ENCODE results near the gene DUSP28. TPM values are rescaled to one million over a fixed set of nuclear protein-coding genes. Genes with fewer than 3 reads are reported as not detected.
A peak's percentile ranks its signal among the peaks of the same experiment; 100 is the strongest.

Gene DUSP28
- total and polyA plus RNA-seq, 2 of the 13 experiments (the other 11 are each of a cell fraction or from before 2014, with no cell fraction given): 5.2 to 8.6 TPM

DNA sequence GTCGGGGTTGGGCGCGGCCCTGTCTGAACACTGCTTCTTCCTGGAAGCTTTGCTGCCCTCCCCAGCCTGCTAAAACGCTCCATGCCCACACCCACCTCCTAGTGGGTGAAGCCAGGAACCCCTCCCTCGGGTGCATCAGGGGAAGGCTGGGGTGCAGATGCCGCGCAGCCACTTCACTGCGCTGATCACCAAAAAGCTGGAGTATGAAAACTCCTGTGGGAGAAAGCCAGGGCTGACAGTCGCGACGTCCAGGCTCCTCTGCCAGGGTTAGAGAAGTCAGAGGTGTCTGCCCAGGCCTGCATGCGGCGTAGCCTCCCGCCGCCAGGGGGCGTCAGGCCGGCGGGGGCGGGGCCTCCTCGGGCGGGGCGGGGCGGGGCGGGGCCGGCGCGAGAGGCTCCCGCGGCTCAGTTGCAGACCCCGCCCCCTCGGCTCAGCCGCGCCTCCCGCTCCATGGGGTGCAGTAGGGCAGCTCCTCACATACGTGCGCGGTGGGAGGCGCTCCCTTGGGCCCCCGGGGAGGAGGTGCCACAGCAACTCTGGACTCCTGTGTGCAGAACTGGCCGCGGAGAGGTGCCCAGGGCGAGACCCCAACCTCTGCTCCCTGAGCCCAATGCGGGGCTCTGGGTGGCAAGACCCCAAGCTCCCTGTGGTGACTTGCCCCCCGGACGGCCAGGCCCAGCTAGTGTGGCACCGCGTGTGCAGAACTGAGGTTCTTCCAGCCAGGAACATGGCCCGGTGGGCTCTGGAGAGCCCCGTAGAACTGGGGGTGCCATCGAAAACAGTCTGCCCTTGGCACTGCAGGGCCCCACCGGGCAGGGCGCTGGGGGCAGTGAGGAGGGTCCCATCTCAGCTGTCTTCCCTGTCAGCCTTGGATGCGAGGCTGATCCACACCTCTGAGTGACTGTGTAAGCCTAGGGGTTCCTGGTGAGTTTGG, 6.3 kb downstream of the DUSP28 start (continued):
- TF ChIP-seq, protein P1, sequence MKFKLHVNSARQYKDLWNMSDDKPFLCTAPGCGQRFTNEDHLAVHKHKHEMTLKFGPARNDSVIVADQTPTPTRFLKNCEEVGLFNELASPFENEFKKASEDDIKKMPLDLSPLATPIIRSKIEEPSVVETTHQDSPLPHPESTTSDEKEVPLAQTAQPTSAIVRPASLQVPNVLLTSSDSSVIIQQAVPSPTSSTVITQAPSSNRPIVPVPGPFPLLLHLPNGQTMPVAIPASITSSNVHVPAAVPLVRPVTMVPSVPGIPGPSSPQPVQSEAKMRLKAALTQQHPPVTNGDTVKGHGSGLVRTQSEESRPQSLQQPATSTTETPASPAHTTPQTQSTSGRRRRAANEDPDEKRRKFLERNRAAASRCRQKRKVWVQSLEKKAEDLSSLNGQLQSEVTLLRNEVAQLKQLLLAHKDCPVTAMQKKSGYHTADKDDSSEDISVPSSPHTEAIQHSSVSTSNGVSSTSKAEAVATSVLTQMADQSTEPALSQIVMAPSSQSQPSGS (CRISPR knock-in tag; IDR thresholded peaks at IDR 0.05): 0 out of 2 replicates have a peak, but pooled peaks have one; percentile 27
- TF ChIP-seq, protein P2, sequence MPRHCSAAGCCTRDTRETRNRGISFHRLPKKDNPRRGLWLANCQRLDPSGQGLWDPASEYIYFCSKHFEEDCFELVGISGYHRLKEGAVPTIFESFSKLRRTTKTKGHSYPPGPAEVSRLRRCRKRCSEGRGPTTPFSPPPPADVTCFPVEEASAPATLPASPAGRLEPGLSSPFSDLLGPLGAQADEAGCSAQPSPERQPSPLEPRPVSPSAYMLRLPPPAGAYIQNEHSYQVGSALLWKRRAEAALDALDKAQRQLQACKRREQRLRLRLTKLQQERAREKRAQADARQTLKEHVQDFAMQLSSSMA (CRISPR knock-in tag; IDR thresholded peaks at IDR 0.05): peak; percentile 93
- TF ChIP-seq, protein P3, sequence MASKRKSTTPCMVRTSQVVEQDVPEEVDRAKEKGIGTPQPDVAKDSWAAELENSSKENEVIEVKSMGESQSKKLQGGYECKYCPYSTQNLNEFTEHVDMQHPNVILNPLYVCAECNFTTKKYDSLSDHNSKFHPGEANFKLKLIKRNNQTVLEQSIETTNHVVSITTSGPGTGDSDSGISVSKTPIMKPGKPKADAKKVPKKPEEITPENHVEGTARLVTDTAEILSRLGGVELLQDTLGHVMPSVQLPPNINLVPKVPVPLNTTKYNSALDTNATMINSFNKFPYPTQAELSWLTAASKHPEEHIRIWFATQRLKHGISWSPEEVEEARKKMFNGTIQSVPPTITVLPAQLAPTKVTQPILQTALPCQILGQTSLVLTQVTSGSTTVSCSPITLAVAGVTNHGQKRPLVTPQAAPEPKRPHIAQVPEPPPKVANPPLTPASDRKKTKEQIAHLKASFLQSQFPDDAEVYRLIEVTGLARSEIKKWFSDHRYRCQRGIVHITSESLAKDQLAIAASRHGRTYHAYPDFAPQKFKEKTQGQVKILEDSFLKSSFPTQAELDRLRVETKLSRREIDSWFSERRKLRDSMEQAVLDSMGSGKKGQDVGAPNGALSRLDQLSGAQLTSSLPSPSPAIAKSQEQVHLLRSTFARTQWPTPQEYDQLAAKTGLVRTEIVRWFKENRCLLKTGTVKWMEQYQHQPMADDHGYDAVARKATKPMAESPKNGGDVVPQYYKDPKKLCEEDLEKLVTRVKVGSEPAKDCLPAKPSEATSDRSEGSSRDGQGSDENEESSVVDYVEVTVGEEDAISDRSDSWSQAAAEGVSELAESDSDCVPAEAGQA (IDR thresholded peaks at IDR 0.05; ENCODE audit: low read depth): no peak
- TF ChIP-seq, protein P3 (CRISPR knock-in tag; IDR thresholded peaks at IDR 0.05; ENCODE audit: borderline replicate concordance): no peak
- TF ChIP-seq MBD4 (IDR thresholded peaks at IDR 0.05; ENCODE audit: borderline replicate concordance, low read length) (no peak), KLF6 (CRISPR knock-in tag; IDR thresholded peaks at IDR 0.05) (no peak; the same call in none of the 2 replicates), TFAP4 (IDR thresholded peaks at IDR 0.05; ENCODE audit: borderline replicate concordance, low read depth) (no peak), MXI1 (IDR thresholded peaks at IDR 0.05; ENCODE audit: borderline replicate concordance, low read depth, low read length) (peak; percentile 90; the same call in 2 of the 3 replicates), CHD4 (IDR thresholded peaks at IDR 0.05; ENCODE audit: borderline replicate concordance, low read length) (no peak), GABPB1 (CRISPR knock-in tag; IDR thresholded peaks at IDR 0.05) (peak; percentile 48; the same call in 1 of the 2 replicates), PHF21A (CRISPR knock-in tag; IDR thresholded peaks at IDR 0.05) (no peak), GZF1 (CRISPR knock-in tag; IDR thresholded peaks at IDR 0.05) (no peak), SP5 (CRISPR knock-in tag; IDR thresholded peaks at IDR 0.05; ENCODE audit: borderline replicate concordance, low read depth) (peak; percentile 75; the same call in 1 of the 2 replicates), ZNF746 (CRISPR knock-in tag; IDR thresholded peaks at IDR 0.05) (no peak), ZNF510 (CRISPR knock-in tag; IDR thresholded peaks at IDR 0.05; ENCODE audit: low read depth) (no peak), NFYB (CRISPR knock-in tag; IDR thresholded peaks at IDR 0.05) (peak; percentile 45; the same call in 1 of the 2 replicates), ATF7-NPFF (CRISPR knock-in tag; IDR thresholded peaks at IDR 0.05; ENCODE audit: low read depth) (no peak; the same call in 1 of the 2 replicates), ARNT (IDR thresholded peaks at IDR 0.05) (no peak), ZNF564 (CRISPR knock-in tag; IDR thresholded peaks at IDR 0.05) (peak; percentile 29; the same call in 1 of the 2 replicates), MAZ (IDR thresholded peaks at IDR 0.05; ENCODE audit: borderline replicate concordance, low read depth, low read length) (no peak; the same call in none of the 2 replicates), MAZ (CRISPR knock-in tag; IDR thresholded peaks at IDR 0.05; ENCODE audit: low read depth) (0 out of 2 replicates have a peak, but pooled peaks have one; percentile 41)
